Activated CD4-positive, CD25-positive, alpha-beta regulatory T cell treated with anti-CD3 and anti-CD28 coated beads, Interleukin-2, amount 50 U/mL, for 24 hours (primary cell): ENCODE measurements around the gene SLC13A3.

Experiments
- ATAC-seq, 2 donors: fragments of 150-1000 bp; cut with Tn5 transposase; one replicate each; pipeline ENCODE4 v1.10.0; 2021; ENCODE audit warnings: mild to moderate bottlenecking in 1 of 2, moderate library complexity in 1 of 2

The SLC13A3 gene

GRCh38 chr20:46649965-46650542, 1.2 kb downstream of the SLC13A3 start:
- no peak for ATAC-seq

- ATAC-seq = no peak
These were observed 1.7 kb downstream of the SLC13A3 start for GRCh38 chr20:46649650-46649949.

DNA sequence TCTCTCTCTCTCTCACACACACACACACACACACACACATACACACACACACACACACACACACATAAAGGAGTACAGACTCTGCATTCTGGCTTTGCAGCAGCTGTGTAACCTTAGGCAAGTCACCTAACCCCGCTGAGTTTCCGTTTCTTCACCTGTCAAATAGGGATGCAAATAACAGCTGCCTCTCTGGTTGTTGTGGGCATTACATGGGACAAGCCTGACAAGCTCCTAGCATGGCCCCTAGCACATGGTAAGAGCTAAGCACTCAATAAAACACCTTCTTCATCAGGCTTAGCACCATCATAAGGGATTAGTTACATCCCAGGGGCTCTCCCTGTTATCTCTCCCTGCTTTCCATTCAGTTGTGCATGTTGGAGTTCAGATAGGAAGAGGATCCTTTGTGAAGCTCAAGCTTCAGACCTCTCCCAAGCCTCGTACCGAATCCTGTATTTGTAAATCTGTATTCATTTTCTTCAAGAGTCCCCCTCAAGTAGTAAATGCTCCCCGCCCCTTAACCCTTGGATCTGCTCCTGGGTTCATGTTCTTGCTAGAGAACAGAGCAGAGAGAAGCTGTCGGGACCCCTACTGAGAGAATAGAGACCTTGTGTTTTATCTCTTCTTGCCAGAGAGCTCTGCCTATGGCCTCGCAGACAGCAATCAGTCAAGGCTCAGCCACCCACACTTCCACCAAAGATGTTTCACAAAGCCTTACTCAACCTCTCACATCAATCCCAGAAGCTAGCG, 2.2 kb downstream of the SLC13A3 start:
- no peak for ATAC-seq

DNA sequence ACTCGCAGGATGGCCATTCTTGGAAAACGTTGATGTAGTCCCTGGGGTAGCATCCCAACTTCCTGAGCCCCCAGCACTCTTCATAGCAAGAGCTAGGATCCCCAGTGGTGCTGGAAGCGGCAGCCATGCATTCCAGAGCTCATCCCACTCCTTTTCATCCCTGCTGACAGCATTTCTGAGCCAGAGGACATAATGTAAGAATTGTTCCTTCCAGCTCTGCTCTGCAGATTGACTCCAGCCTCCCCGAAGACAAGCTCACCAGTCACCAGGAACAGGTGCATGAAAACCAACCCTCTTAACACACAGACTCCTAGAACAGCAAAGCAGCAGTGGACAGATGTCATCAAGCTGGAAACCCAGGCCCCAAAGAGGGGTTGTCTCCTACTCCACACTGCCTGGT, 3.8 kb downstream of the SLC13A3 start:
- no peak for ATAC-seq

GRCh38 chr20:46646659-46647380, 4.4 kb downstream of the SLC13A3 start:
- no peak for ATAC-seq

GRCh38 chr20:46646122-46646521, 5.1 kb downstream of the SLC13A3 start:
- ATAC-seq = no peak

DNA sequence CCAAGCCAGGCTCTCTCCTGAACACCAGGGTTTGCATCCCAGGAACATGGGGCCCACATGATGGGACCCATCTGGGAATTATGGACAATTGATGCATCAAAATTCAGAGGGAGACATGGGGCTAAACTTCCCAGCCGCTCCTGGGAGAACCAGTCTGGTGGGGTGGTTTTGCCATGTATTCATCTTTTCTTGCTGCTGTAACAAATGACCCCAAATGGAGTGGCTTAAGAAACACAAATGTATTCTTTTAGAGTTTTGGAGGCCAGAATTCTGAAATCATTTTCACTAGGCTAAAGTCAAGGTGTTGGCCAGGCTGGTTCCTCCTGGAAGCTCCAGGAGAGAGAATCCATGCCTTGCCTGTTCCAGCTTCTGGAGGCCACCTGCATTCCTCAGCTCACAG, 6.5 kb downstream of the SLC13A3 start:
- no peak for ATAC-seq

GRCh38 chr20:46644160-46644559, 7.1 kb downstream of the SLC13A3 start:
- no peak for ATAC-seq

- ATAC-seq = no peak
These were observed 8.3 kb downstream of the SLC13A3 start for GRCh38 chr20:46642969-46643343.

DNA sequence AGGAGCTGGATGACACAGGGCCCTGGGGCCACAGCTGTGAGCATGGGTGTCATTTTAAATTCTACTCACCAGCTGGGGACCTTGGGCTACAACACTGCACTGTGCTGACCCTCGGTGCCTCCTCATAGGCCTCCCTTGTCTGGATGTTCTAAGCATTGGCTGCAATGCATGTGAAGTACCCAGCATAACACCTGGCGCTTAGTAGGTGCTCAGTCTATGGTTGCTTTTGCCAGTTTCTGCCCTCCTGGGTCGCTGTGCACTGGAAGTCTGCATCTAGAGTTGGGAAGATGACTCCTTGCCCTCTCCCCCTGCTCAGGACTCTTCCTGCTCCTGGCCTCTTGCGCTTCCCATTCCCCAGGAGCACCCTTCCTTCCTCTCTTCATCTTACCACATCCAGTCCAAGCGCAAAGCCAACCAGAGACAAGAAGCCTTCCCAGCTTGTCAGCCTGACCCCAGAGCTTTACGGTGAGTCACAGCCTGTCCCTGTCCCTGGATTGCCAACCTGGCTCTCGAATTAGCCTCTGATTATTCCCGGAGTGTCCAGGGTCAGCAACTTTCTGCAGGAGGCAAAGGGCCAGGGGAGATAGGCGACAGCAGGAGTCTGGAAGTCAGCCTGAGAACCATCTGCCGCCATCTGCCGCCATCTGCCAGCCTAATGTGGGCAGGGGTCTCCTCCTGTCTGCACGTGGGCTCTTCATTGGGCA, 8.8 kb downstream of the SLC13A3 start:
- ATAC-seq = no peak

DNA sequence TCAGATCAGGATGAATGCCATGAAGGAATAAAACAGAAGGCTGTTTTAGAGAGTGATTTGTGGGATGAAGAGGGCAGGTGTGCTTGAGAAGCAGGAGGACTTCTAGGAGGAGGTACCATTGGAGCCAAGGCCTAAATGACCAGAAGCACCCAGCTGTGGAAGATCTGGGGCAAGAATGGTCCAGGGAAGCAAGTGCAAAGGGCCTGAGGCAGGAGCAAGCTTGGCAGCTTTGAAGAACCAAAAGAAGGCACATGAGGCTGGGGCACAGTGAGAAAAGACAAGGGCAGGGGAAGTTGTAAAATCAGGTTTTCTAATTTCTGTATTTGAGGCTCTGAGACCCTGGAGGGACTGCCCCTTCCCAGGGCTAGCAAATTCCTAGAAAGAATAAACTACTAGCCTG, 9.8 kb downstream of the SLC13A3 start:
- ATAC-seq = no peak

DNA sequence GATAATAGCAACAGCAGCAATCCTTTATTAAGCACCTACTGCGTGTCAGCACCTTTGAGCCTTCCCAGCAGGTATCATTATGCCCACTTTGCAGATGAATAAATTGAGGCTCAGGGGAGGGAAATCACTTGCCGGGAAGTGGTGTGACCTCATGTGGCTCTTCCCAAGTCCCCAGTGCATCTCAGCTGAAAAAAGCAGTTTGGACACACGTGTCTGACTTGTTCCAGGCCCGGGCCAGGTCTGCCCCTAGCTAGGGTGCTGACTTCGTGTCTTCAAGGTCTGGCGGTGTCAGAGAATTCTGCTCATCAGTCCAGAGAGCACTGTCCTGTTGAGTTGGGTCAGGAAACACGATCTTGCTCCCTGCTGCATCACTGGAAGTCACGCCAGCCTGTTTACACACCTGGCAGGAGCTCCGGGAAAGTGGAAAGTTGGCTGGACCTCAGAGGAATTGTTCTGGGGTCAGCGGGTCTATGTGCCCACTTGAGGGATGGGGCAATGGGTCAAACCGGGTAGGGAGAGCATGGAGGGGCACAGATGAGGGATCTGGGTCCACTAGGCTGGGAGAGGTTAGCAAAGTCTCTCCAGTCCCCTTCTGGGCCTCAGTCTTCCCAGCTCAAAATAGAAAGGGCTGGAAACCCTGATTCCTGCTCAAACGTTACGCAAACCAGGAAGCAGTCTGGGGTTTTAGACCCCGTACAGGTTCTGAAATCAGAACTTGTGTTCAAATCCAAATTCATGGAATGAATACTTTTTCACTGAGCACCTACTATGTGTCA, 10.5 kb downstream of the SLC13A3 start:
- no peak for ATAC-seq

- no peak for ATAC-seq
These were observed 11.2 kb downstream of the SLC13A3 start for GRCh38 chr20:46640044-46640443.

- no peak for ATAC-seq
These were observed 11.7 kb downstream of the SLC13A3 start for GRCh38 chr20:46639587-46639986.

DNA sequence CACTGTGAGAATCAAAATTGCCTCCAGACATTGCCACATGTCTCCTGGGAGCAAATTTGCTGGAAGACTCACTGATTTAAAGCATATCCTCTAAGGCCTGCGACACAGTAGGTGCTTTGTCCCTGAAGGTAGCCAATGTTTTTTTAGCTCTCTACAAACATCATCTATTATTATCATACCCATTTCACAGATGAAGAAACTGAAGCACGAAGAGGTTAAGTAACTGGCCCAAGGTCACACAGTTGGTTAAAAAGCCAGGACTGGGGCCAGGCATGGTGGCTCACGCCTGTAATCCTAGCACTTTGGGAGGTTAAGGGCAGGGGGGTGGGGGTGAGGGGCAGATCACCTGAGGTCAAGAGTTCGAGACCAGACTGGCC, 12.4 kb downstream of the SLC13A3 start:
- no peak for ATAC-seq

DNA sequence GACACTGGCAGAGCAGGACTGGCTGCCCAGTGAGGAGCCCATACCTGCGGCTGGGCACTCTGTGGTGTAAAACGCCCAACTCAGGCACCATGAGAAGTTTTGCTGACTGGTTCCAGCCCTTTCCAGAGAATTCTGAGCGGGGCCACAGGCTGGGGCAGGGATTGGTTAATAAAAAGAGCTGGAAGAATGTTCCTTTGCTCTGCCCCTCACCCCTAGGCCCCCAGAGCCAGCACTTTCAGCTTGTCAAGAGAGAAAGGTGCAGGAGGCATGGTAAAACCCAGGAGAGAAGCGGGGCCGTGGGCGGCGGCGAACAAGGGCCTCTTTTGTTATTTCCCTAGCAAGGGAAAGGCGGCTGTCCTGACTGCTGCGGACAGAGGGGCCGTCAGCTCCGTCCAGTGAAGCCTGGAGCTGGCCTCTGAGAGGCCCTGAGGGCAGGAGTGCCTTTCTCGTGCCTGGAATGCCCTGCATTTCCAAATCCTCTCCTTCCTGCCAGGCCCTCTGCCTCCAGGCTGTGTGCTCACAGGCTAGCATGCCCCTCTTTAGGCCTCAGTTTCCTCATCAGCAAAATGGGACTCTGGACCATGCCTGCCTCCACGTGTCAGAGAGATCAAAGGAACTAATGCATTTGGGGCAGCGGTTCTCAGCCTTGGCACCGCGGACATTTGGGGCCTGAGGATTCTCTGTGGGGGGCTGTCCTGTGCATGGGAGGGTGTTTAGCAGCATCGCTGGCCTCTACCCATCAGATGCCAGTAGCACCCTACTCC, 12.9 kb downstream of the SLC13A3 start:
- no peak for ATAC-seq

- ATAC-seq = no peak
These were observed 13.7 kb downstream of the SLC13A3 start for GRCh38 chr20:46637427-46638133.

- no peak for ATAC-seq
These were observed 14.2 kb downstream of the SLC13A3 start for GRCh38 chr20:46637020-46637419.

- ATAC-seq = no peak
These were observed 14.7 kb downstream of the SLC13A3 start for GRCh38 chr20:46636514-46636913.

DNA sequence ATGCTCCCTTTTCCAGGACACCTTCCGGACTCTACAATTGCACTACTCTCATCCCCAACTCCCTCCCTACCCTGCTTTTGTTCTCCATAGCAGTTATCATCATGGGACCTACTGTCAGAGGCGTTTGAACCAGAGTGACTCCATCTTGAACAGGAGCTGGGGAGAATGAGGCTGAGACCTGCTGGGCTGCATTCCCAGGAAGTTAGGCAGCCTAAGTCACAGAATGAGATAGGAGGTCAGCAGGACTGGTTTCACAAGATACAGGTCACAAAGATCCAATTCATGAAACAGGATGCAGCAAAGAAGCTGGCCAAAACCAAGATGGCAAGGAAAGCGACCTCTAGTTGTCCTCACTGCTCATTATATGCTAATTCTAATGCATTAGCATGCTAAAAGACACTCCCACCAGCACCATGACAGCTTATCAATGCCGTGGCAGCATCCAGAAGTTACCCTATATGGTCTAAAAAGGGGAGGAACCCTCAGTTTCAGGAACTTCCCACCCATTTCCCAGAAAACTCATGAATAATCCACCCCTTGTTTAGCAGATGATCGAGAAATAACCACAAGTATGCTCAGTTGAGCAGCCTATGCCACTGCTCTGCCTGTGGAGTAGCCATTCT, 15.6 kb downstream of the SLC13A3 start:
- no peak for ATAC-seq

- no peak for ATAC-seq
These were observed 16.7 kb downstream of the SLC13A3 start for GRCh38 chr20:46634528-46634927.
